Muscle layer of duodenum (tissue), 2 donors: Measurements from ENCODE around the gene CEMP1.

Source experiments
- H3K27ac ChIP-seq: one replicate; pipeline ENCODE4 v1.7.0; 2013; ENCODE audit warnings: mild to moderate bottlenecking, low read length
- H3K27me3 ChIP-seq: one replicate; pipeline ENCODE4 v1.7.0; 2013; ENCODE audit warnings: low read depth, mild to moderate bottlenecking, control low read depth, low read length
- H3K36me3 ChIP-seq, 2 donors: one replicate each; pipeline ENCODE4 v1.7.0; 2013; ENCODE audit warnings: low read length in 2 of 2, control low read depth in 1 of 2, mild to moderate bottlenecking in 1 of 2; ENCODE audit not compliant: insufficient read depth in 2 of 2, control insufficient read depth in 1 of 2
- H3K4me1 ChIP-seq, 2 donors: one replicate each; pipeline ENCODE4 v1.7.0; 2013; ENCODE audit warnings: low read length in 2 of 2, mild to moderate bottlenecking in 2 of 2, control low read depth in 1 of 2, moderate library complexity in 1 of 2; ENCODE audit not compliant: insufficient read depth in 2 of 2, control insufficient read depth in 1 of 2
- H3K4me3 ChIP-seq, 2 donors: one replicate each; pipeline ENCODE4 v1.7.0; 2013; ENCODE audit warnings: low read length in 2 of 2, low read depth in 1 of 2, mild to moderate bottlenecking in 1 of 2
- H3K9me3 ChIP-seq, 2 donors: one replicate each; pipeline ENCODE4 v1.7.0; 2013; ENCODE audit warnings: low read length in 2 of 2, control low read depth in 1 of 2, mild to moderate bottlenecking in 1 of 2; ENCODE audit not compliant: control insufficient read depth in 1 of 2
- donor health status: healthy.

The CEMP1 gene

DNA sequence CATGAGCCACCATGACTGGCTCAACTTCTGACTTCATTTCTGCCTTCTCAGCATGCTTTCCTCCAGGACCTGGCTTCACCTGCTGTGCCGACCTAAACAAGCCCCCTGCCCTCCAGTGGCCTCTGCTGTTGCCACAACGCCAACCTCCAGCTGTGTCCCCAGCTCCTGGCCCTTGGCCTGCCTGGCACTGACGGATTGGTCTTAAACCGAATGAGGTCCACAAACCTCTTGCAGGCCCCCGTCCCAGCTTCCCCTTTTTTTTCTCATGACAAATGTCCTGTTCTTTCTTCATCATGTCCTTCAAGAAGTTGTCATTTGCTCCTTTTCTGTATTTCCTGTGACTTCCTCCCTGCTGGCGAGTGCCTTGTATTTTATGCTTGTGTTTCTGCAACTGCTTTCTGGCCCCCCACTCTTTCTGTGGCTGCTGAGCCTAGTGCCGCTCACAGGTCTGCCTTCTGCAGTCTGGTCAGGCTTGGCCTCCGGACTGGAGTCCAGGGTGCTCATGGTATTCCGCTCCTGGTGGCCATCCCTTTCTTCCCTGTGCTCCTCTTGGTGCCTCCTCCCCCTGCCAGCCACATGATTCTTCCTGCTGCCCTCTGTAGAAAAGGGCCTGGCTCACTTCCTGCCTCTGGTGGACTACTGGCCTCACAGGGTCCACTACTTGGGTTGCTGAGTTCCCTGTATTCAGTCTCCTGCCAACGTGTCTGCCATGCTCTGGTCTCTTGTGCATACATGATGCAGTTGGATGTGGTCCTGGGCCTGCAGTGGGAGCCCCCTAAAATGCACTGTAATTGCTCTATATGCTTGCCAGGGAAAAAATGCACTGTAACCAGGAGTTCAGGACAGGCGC is 14.6 kb downstream of the CEMP1 start:
- Histone ChIP-seq H3K36me3 (no peaks in the 10 kb centered on the region), H3K4me3 (peak overlapping the region; percentile 14 to 93), H3K27ac (peak overlapping the region; percentile 90), H3K27me3 (no peaks in the 10 kb centered on the region), H3K4me1 (peaks cover 31 to 71% of the 10 kb centered on the region in 2 donors), H3K9me3 (no peaks in the 10 kb centered on the region)

GRCh38 chr16:2515180-2515851 is 15.9 kb downstream of the CEMP1 start:
- H3K27me3 ChIP-seq: no peaks in the 10 kb centered on the region
- peak overlapping the region; percentile 80 to 93 for H3K4me3 ChIP-seq
- H3K27ac ChIP-seq: peak overlapping the region; percentile 90
- H3K9me3 ChIP-seq: no peaks in the 10 kb centered on the region
- H3K4me1 ChIP-seq: peaks cover 28 to 61% of the 10 kb centered on the region in 2 donors
- H3K36me3 ChIP-seq: no peaks in the 10 kb centered on the region

DNA sequence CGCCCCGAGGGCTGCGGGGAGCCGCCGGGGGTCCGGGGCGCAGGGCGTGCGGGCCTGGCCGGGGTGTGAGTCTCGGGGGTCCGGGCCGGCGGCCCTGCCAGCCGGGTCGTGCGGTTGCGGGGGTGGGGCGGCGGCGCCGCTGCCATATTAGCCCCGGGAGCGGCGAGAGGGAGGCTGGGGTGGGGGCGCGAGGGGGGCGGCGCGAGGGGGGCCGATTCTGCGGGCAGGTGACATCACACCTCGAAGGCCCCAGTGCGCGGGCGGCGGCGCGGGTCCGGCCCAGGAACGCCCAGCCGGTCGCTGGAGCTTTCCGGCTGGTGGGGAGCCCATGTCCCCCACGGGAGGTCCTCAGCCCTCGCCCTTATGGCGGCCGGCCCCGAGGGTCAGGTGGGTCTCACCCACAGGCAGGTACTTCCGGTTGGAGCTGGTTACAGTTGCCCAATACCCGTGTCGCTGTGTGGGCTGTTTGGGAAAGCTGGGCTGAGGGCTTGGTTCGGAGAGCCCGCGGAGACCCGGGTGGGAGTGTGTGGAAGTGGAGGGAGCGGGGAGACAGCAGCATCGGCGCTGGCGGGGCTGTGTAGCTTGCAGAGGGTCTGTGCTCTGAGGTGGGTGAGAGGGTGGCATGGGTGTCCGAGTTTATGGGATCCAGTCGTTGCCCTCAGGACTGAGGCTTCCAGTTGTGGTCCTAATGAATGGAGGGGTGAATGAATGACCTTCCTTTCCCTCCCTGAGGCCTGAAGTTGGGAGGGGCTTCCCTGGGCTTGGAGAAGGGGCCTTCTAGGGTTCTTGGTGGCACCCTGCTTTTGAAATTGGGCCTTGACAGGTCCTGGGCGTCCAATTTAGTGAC is 16.7 kb downstream of the CEMP1 start:
- H3K4me3 ChIP-seq: peak overlapping the region; percentile 80 to 93
- no peaks in the 10 kb centered on the region for H3K27me3 ChIP-seq
- peak overlapping the region; percentile 90 for H3K27ac ChIP-seq
- H3K9me3 ChIP-seq: no peaks in the 10 kb centered on the region
- H3K36me3 ChIP-seq: no peaks in the 10 kb centered on the region
- H3K4me1 ChIP-seq: peaks cover 28 to 58% of the 10 kb centered on the region in 2 donors

- H3K27me3 ChIP-seq: no peaks in the 10 kb centered on the region
- H3K4me3 ChIP-seq: peak within 1 kb of the TSS; percentile 80 to 93
- no peaks in the 10 kb centered on the region for H3K36me3 ChIP-seq
- H3K9me3 ChIP-seq: no peaks in the 10 kb centered on the region
- H3K4me1 ChIP-seq: peaks cover 23 to 49% of the 10 kb centered on the region in 2 donors
- peak within 1 kb of the TSS; percentile 90 for H3K27ac ChIP-seq
Observed at GRCh38 chr16:2513405-2514332, 17.5 kb downstream of the CEMP1 start, which contains the start of gene ATP6V0C. ATP6V0C (plus strand) TSS chr16:2513952; CDS start chr16:2514104, 152 bp downstream.

DNA sequence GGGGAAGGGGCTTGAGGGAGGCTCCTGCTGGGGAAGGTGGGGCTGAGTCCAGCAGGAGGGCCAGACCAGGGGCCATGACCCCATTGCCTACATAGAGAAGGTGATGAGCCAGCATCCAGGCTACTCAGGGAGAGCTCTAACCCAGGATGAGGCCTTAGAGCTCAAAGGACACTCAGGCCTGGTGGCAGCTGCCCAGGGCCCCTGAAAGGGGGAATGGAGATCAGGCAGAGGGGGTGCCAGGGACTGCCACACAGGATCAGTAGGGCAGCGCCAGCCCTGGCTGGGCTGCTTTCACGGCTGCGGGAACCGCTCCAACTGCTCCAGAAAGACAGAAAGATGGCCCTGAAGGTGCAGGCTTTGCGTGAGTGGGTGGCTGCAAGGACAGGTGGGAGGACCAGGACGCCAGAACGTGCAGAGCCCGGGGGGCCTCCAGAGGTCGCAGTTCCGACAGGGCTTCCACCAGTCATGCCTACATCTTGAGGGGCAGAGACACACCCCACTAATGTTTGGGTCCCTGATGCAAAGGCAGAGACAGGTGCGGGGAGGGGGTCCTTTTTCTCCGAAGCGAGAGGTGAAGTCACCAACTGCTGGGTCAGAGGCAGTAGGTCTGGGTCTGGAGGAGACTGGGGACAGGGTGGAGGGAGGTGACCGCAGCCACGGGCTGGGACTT is 18.3 kb downstream of the CEMP1 start:
- Histone ChIP-seq H3K9me3 (no peaks in the 10 kb centered on the region), H3K27ac (no peak overlapping the region), H3K4me1 (peaks cover 17 to 41% of the 10 kb centered on the region in 2 donors), H3K36me3 (no peaks in the 10 kb centered on the region), H3K27me3 (no peaks in the 10 kb centered on the region), H3K4me3 (peak overlapping the region; percentile 14 to 62)

- Histone ChIP-seq H3K36me3 (no peaks in the 10 kb centered on the region), H3K27ac (no peak overlapping the region), H3K4me3 (no peak overlapping the region), H3K4me1 (peaks cover 17 to 35% of the 10 kb centered on the region in 2 donors), H3K27me3 (no peaks in the 10 kb centered on the region), H3K9me3 (no peaks in the 10 kb centered on the region)
Observed at GRCh38 chr16:2511996-2512734, 19.0 kb downstream of the CEMP1 start.

DNA sequence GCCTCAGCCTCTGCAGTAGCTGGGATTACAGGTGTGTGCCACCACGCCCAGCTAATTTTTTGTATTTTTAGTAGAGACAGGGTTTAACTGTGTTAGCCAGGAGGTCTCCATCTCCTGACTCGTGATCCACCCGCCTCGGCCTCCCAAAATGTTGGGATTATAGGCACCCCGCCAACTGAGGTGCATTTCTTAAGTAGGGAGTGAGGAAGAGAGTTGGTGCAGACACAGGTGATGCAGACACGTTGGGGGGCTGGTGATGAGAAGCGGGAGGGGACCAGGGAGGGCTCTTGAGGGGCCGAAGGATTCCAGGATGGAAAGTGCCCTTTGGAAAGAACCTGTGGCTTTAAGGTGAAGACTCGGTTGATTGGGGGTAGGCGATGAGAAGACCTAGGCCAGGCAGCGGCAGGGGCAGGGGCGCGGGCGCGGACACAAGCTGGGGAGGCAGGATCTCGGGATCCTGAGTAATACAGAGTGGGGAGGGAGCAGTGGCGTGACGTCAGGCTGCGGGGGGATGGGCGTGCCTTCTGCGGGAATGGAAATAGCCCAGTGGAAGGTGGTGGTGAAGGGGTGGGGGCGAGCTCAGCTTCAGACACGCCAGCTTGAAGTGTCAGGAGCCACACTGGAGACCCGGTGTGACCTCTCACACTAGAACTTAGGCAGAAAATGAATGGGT is 19.9 kb downstream of the CEMP1 start:
- no peak overlapping the region for H3K27ac ChIP-seq
- H3K9me3 ChIP-seq: no peaks in the 10 kb centered on the region
- H3K4me1 ChIP-seq: peaks cover 9 to 26% of the 10 kb centered on the region in 2 donors
- H3K4me3 ChIP-seq: no peak overlapping the region
- H3K27me3 ChIP-seq: no peaks in the 10 kb centered on the region
- no peaks in the 10 kb centered on the region for H3K36me3 ChIP-seq

DNA sequence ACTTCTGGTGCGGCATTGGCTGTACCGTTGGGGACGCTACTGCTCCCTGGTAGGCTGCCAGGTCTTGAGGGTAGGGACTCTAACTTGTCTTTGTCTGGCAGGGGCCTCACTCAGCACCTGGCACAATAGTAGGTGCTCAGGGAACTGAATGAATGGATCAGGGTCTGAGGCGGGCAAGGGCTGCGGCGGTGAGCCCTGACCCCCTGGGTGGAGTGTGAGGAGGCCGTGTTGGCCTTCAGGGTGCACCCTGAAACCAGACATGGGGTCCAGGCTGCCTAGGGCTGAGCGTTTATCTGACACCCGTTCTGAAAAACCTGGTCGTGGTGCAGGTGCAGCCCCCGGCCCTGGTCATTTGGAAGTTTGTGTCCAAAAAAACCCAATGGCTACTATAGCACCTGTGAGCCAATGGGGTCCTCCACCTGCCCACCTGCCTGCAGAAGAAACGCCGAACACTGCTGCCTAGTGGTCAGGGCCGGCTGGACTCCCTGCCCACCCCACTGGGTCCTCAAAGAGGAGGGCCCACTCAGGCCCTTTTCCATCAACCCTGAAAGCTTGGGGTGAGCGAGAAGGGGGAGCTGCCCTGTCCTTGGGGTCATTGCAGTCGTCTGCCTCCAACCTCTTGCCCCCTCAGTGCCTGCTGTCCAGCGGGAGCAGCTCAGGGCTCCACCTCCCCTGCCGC is 22.3 kb downstream of the CEMP1 start:
- H3K27ac ChIP-seq: no peak overlapping the region
- H3K36me3 ChIP-seq: no peaks in the 10 kb centered on the region
- peaks cover 0 to 11% of the 10 kb centered on the region in 2 donors for H3K4me1 ChIP-seq
- H3K27me3 ChIP-seq: no peaks in the 10 kb centered on the region
- no peak overlapping the region for H3K4me3 ChIP-seq
- no peaks in the 10 kb centered on the region for H3K9me3 ChIP-seq

- H3K9me3 ChIP-seq: no peaks in the 10 kb centered on the region
- H3K4me1 ChIP-seq: peaks cover 0 to 9% of the 10 kb centered on the region in 2 donors
- no peak overlapping the region for H3K4me3 ChIP-seq
- H3K27ac ChIP-seq: peak overlapping the region; percentile 56
- H3K36me3 ChIP-seq: no peaks in the 10 kb centered on the region
- no peaks in the 10 kb centered on the region for H3K27me3 ChIP-seq
Observed at GRCh38 chr16:2507665-2508064, 23.5 kb downstream of the CEMP1 start.
